Upper lobe of left lung (tissue), 4 donors: ENCODE measurements around the gene VWA8.

Experiments
- EP300 ChIP-seq, 4 donors: sonication (generic); formaldehyde crosslinking; IDR thresholded peaks; one replicate each; pipeline ENCODE4 v1.5.1; 2017; ENCODE audit warnings: antibody characterized with exemption in 4 of 4, control low read depth in 2 of 4
- POLR2A ChIP-seq, 4 donors: fragments of 450-650 bp; IDR thresholded peaks; one replicate each; pipeline ENCODE4 v1.5.1; 2016 to 2017; ENCODE audit warnings: antibody characterized with exemption in 4 of 4, mild to moderate bottlenecking in 2 of 4
- TF ChIP-seq, protein P1 (sequence below), 6 experiments: fragments of 450-650 bp in 4 of 6; fragments of 200-600 bp in 2 of 6; sonication (generic) in 2 of 6; IDR thresholded peaks; one replicate each; pipeline ENCODE4 v1.5.1; 2016 to 2019; ENCODE audit warnings: antibody characterized with exemption in 6 of 6

DNA sequence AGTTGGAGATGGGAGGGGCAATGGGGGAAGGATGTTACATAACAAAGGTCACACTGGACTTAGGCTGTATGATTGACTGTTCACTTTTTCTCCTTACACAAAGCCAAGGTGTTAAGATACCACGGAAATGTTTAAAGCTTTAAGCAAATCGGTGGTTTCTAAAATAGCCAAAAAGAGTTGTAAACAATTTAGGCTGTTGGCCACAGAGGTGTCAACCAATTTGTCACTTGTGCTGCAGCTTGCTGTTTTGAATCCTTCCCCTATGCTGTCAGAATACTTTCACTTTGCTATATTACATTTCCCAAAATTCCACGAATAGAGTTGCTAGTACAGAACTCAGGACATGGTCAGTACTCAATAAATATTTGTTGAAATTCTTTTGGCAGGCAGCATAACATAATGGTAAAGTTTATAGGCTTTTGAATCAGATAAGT, 149.3 kb downstream of the VWA8 start:
- TF ChIP-seq POLR2A (IDR thresholded peaks at IDR 0.05) (no peak), EP300 (IDR thresholded peaks at IDR 0.05) (no peak)
- TF ChIP-seq, protein P1, sequence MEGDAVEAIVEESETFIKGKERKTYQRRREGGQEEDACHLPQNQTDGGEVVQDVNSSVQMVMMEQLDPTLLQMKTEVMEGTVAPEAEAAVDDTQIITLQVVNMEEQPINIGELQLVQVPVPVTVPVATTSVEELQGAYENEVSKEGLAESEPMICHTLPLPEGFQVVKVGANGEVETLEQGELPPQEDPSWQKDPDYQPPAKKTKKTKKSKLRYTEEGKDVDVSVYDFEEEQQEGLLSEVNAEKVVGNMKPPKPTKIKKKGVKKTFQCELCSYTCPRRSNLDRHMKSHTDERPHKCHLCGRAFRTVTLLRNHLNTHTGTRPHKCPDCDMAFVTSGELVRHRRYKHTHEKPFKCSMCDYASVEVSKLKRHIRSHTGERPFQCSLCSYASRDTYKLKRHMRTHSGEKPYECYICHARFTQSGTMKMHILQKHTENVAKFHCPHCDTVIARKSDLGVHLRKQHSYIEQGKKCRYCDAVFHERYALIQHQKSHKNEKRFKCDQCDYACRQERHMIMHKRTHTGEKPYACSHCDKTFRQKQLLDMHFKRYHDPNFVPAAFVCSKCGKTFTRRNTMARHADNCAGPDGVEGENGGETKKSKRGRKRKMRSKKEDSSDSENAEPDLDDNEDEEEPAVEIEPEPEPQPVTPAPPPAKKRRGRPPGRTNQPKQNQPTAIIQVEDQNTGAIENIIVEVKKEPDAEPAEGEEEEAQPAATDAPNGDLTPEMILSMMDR (IDR thresholded peaks at IDR 0.05) = no peak
